ENCODE measurements around the gene NFS1. TPM values are rescaled to one million over a fixed set of nuclear protein-coding genes. Genes with fewer than 3 reads are reported as not detected.

Gene NFS1
- polyA plus RNA-seq, 1 of the 3 experiments (the other 2 are of a cell fraction), result 75.6 TPM

DNA sequence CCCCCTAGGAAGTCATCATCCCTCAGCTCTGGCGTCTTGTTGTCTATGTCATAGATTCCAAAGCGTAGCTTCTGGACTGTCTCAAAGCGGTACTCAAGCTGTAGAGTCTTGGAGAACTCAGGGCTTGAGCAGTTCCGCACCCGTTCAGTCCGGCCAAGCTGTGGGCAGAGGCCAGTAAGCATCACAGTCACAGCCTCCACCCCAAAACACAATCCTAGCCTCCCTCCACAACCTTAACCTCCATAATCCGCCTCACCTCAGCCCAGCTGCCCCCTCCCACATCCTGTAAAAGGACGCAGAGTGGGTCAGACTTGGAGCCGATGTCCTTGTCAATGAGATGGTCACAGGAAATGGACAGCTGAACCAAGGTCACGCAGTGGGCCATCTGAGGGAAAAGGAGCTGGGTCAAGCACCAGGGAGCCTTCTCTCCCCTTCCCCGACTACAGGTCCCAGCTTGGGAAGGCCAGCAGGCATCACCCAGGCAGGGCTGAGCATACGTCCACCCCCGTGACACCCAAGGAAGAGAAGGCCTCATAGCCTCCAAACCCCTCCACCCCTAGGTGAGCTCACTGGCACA is 66.5 kb downstream of the NFS1 start:
- no peaks in the 10 kb centered on the region for H3K4me1 ChIP-seq (ENCODE audit: control insufficient read depth in 1 of 2, insufficient read depth in 2 of 2, low read depth in 1 of 2, low read length in 1 of 2)
- no peaks in the 10 kb centered on the region for H3K9me2 ChIP-seq
- H3K36me3 ChIP-seq (replicated peaks in 1 of 2; ENCODE audit: control insufficient read depth in 1 of 2, insufficient read depth in 2 of 2, low read length in 1 of 2), result peaks cover 17 to 37% of the 10 kb centered on the region in 2 experiments
- H3K4me3 ChIP-seq (ENCODE audit: low read depth in 2 of 2, low read length in 1 of 2), result no peak overlapping the region
- no peak for DNase-seq
- ChIA-PET CTCF (interaction anchor here (5.2 kb wide), 1 partner anchor 13 kb away, joined by 42 read pairs; no protein-coding TSS in a partner anchor), POLR2A (interaction anchor here (0.6 kb wide), 1 partner anchor 25 kb away, joined by 3 read pairs; no protein-coding TSS in a partner anchor)
- H3K9me3 ChIP-seq, result no peaks in the 10 kb centered on the region
- H4K20me1 ChIP-seq (ENCODE audit: insufficient read depth), result peaks cover 49% of the 10 kb centered on the region
- H3K79me2 ChIP-seq (ENCODE audit: insufficient read depth), result peaks cover 52% of the 10 kb centered on the region
- WGBS (ENCODE audit: low lambda C conversion rate), result 93% methylated on average over 5 of the region's 13 CpGs
- H3F3A ChIP-seq (replicated peaks; ENCODE audit: insufficient read depth), result peaks cover 10% of the 10 kb centered on the region
- no peak overlapping the region for H3K9ac ChIP-seq
- no peak overlapping the region for H2AFZ ChIP-seq (ENCODE audit: low read depth)
- no peaks in the 10 kb centered on the region for H3K27me3 ChIP-seq (ENCODE audit: insufficient read depth)
- TF ChIP-seq RXRA (IDR thresholded peaks at IDR 0.05; ENCODE audit: borderline replicate concordance, low read depth) (no peak), NRF1 (IDR thresholded peaks at IDR 0.05; ENCODE audit: low read depth, low read length) (no peak), RFX5 (IDR thresholded peaks at IDR 0.05; ENCODE audit: low read length) (no peak), EP300 (IDR thresholded peaks at IDR 0.05; ENCODE audit: borderline replicate concordance in 1 of 2, low read depth in 1 of 2, low read length in 1 of 2) (no peak), FOSL2 (IDR thresholded peaks at IDR 0.05; ENCODE audit: borderline replicate concordance, low read depth) (no peak), GATA2 (CRISPR knock-in tag; IDR thresholded peaks at IDR 0.05) (no peak), RAD21 (IDR thresholded peaks at IDR 0.05; ENCODE audit: low read length) (no peak), SIN3A (IDR thresholded peaks at IDR 0.05; ENCODE audit: borderline replicate concordance, low read depth, low read length) (no peak), MEF2A (IDR thresholded peaks at IDR 0.05; ENCODE audit: borderline replicate concordance, low read depth) (no peak), JUND (IDR thresholded peaks at IDR 0.05) (no peak), CHD2 (IDR thresholded peaks at IDR 0.05; ENCODE audit: low read length, partially characterized antibody) (no peak), TCF12 (IDR thresholded peaks at IDR 0.05) (no peak), FOXJ3 (CRISPR knock-in tag; IDR thresholded peaks at IDR 0.05) (no peak), GABPA (IDR thresholded peaks at IDR 0.05; ENCODE audit: low read depth) (no peak), YY1 (IDR thresholded peaks at IDR 0.05; ENCODE audit: low read depth) (no peak)
- TF ChIP-seq, protein P1, sequence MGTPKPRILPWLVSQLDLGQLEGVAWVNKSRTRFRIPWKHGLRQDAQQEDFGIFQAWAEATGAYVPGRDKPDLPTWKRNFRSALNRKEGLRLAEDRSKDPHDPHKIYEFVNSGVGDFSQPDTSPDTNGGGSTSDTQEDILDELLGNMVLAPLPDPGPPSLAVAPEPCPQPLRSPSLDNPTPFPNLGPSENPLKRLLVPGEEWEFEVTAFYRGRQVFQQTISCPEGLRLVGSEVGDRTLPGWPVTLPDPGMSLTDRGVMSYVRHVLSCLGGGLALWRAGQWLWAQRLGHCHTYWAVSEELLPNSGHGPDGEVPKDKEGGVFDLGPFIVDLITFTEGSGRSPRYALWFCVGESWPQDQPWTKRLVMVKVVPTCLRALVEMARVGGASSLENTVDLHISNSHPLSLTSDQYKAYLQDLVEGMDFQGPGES (IDR thresholded peaks at IDR 0.05; ENCODE audit: low read depth, low read length), result no peak
- TF ChIP-seq, protein P2, sequence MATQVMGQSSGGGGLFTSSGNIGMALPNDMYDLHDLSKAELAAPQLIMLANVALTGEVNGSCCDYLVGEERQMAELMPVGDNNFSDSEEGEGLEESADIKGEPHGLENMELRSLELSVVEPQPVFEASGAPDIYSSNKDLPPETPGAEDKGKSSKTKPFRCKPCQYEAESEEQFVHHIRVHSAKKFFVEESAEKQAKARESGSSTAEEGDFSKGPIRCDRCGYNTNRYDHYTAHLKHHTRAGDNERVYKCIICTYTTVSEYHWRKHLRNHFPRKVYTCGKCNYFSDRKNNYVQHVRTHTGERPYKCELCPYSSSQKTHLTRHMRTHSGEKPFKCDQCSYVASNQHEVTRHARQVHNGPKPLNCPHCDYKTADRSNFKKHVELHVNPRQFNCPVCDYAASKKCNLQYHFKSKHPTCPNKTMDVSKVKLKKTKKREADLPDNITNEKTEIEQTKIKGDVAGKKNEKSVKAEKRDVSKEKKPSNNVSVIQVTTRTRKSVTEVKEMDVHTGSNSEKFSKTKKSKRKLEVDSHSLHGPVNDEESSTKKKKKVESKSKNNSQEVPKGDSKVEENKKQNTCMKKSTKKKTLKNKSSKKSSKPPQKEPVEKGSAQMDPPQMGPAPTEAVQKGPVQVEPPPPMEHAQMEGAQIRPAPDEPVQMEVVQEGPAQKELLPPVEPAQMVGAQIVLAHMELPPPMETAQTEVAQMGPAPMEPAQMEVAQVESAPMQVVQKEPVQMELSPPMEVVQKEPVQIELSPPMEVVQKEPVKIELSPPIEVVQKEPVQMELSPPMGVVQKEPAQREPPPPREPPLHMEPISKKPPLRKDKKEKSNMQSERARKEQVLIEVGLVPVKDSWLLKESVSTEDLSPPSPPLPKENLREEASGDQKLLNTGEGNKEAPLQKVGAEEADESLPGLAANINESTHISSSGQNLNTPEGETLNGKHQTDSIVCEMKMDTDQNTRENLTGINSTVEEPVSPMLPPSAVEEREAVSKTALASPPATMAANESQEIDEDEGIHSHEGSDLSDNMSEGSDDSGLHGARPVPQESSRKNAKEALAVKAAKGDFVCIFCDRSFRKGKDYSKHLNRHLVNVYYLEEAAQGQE (IDR thresholded peaks at IDR 0.05; ENCODE audit: low read depth, low read length), result no peak
- TF ChIP-seq, protein P3, sequence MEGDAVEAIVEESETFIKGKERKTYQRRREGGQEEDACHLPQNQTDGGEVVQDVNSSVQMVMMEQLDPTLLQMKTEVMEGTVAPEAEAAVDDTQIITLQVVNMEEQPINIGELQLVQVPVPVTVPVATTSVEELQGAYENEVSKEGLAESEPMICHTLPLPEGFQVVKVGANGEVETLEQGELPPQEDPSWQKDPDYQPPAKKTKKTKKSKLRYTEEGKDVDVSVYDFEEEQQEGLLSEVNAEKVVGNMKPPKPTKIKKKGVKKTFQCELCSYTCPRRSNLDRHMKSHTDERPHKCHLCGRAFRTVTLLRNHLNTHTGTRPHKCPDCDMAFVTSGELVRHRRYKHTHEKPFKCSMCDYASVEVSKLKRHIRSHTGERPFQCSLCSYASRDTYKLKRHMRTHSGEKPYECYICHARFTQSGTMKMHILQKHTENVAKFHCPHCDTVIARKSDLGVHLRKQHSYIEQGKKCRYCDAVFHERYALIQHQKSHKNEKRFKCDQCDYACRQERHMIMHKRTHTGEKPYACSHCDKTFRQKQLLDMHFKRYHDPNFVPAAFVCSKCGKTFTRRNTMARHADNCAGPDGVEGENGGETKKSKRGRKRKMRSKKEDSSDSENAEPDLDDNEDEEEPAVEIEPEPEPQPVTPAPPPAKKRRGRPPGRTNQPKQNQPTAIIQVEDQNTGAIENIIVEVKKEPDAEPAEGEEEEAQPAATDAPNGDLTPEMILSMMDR (IDR thresholded peaks at IDR 0.05), result no peak
- TF ChIP-seq, protein P4, sequence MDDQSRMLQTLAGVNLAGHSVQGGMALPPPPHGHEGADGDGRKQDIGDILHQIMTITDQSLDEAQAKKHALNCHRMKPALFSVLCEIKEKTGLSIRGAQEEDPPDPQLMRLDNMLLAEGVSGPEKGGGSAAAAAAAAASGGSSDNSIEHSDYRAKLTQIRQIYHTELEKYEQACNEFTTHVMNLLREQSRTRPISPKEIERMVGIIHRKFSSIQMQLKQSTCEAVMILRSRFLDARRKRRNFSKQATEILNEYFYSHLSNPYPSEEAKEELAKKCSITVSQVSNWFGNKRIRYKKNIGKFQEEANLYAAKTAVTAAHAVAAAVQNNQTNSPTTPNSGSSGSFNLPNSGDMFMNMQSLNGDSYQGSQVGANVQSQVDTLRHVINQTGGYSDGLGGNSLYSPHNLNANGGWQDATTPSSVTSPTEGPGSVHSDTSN (IDR thresholded peaks at IDR 0.05), result no peak
- TF ChIP-seq, protein P5, sequence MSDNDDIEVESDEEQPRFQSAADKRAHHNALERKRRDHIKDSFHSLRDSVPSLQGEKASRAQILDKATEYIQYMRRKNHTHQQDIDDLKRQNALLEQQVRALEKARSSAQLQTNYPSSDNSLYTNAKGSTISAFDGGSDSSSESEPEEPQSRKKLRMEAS (IDR thresholded peaks at IDR 0.05; ENCODE audit: low read depth), result no peak
- H3K4me2 ChIP-seq, result no peak overlapping the region
- no peak overlapping the region for H3K27ac ChIP-seq (ENCODE audit: low read depth in 2 of 2, low read length in 1 of 2)
